KOPT-K1 (cell line): ENCODE measurements around the gene DYNC1I1.

Experiments used
- H3K27ac ChIP-seq: fragments of 200-600 bp; sonication (generic); 2 replicates; pipeline ENCODE4 v1.5.1; 2016; ENCODE audit warnings: antibody characterized with exemption, mild to moderate bottlenecking, low read depth, low read length; ENCODE audit not compliant: poor library complexity, severe bottlenecking
- H3K36me3 ChIP-seq: fragments of 200-600 bp; sonication (generic); 2 replicates; pipeline ENCODE4 v1.5.1; 2017; ENCODE audit warnings: antibody characterized with exemption, mild to moderate bottlenecking, low read length, moderate library complexity; ENCODE audit not compliant: insufficient read depth
- H3K9me3 ChIP-seq: fragments of 200-600 bp; sonication (generic); 2 replicates; pipeline ENCODE4 v1.5.1; 2017; ENCODE audit warnings: antibody characterized with exemption, low read length, mild to moderate bottlenecking; ENCODE audit not compliant: insufficient read depth, poor library complexity, severe bottlenecking

Gene DYNC1I1

DNA sequence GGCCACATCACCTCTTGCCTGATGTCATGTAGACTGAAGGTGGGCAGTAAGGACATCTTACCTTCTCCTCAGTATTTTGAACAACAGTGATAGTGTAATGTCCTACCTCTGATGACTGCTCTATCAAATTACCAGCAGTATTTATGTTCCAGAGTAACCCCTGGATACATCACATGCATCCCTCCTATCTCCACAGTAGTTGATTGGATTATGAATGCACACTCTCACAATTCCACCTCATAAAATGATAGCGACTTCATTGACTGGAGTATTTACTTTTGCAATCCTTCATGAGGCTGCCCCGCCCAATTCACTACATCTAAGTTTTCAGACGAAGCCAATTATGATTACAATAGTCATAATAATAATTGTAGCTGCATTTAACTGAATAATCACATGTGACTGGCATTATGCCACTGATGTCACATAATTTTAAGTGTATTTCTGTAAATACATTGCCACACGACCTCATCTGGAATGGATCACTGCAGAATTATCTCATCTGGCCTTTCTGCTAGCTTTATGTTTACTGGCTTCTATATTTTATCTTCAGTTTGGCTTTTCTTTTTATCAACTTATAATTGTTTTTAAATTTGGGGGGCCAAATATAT is 280.6 kb downstream of the DYNC1I1 start:
- H3K36me3 ChIP-seq, result no peaks in the 10 kb centered on the region
- no peaks in the 10 kb centered on the region for H3K9me3 ChIP-seq
- no peak overlapping the region for H3K27ac ChIP-seq

DNA sequence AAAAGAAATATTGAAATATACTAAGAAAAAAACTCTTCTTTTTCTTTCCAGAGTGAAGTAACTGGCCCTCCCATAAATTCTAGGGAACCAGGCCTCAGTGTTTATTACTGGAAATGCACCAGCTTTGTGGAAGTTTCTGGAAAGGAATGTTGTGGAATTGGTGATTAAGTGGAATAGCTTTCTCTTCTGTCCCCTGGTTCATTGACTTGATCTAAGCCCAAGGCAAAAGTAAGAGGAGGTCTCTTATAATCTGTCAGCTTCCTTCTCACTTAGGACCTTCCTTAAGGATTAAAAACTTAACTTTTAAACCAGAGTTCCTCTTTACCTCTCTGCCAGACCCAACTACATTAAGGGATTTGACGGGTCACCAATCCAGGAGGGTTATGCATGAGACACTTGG is 283.4 kb downstream of the DYNC1I1 start:
- no peaks in the 10 kb centered on the region for H3K36me3 ChIP-seq
- no peaks in the 10 kb centered on the region for H3K9me3 ChIP-seq
- H3K27ac ChIP-seq, result no peak overlapping the region

DNA sequence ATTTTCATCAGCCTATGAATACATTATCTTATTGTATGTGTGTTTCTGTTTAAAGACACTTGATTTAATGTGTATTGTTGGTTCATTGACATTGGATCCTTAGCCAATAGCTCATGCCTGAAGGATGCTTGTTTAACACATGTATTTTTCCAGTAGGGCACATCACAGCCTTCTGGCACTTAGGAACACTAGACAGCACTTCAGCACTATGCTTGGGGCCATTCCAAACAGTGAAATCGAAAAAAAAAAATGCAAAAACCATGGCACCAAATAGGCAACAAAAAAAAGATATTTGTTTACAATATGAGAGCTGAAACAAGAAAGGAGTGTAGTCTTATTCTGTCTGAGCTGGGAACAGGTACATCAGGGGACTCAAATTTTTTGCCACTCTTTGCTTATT is 286.7 kb downstream of the DYNC1I1 start:
- Histone ChIP-seq H3K9me3 (no peaks in the 10 kb centered on the region), H3K27ac (no peak overlapping the region), H3K36me3 (no peaks in the 10 kb centered on the region)

DNA sequence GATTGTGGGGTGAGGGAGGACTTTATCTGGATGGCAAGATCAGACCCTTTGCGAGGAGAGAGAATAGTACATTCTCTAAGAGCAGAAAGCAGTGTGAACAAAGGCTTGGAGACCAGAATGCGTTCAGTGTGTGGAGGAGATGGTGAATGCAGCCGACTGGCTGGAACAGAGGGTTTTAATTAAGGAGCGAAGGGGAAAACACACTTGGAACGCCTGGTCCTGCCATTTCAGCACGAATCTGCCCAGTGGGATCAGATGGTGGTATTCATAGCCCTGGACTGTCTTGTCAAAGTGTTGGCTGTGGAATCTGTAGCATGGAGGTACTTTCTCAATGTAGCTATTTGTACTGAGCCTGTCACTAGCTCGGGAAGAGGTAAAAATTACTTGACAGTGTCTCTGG is 288.7 kb downstream of the DYNC1I1 start:
- Histone ChIP-seq H3K9me3 (no peaks in the 10 kb centered on the region), H3K27ac (no peak overlapping the region), H3K36me3 (no peaks in the 10 kb centered on the region)

DNA sequence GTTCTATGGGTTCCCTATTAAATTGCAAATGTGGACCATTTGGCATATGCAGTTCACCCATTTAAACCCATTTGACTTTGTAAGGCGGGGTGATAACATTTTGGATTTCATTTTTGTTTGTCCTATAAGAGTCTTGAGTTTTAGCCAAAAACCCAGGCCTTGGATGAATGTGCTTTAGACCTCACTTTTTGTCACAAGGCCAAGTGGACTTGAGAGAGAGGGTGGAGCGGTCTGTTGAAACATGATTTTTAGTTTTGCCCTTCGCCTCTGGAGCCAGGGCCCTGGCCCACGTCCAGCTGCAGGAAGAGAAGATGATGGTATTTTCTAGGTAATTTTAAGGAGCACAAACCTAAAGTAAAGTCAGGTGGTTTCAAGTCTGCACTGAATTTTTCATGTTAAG is 289.5 kb downstream of the DYNC1I1 start:
- Histone ChIP-seq H3K9me3 (no peaks in the 10 kb centered on the region), H3K36me3 (no peaks in the 10 kb centered on the region), H3K27ac (no peak overlapping the region)

DNA sequence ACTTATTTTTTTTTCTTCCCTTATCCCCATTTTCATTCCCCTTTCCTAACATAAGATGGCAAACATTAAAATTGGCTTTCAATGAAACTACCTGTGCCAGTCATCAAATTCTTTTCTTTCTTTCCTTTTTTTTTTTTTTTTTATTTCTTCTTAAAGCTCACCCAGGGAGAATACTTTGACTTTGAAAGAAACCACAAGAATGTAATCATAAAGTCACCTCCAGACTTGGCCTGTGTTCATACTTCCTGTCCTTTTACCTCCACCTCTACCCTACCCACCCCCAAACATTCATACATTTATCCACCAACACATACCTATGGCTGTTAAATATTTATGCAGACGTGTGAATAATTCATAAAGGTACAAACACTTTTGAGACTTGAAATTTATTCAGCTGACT is 295.0 kb downstream of the DYNC1I1 start:
- Histone ChIP-seq H3K27ac (no peak overlapping the region), H3K9me3 (no peaks in the 10 kb centered on the region)

DNA sequence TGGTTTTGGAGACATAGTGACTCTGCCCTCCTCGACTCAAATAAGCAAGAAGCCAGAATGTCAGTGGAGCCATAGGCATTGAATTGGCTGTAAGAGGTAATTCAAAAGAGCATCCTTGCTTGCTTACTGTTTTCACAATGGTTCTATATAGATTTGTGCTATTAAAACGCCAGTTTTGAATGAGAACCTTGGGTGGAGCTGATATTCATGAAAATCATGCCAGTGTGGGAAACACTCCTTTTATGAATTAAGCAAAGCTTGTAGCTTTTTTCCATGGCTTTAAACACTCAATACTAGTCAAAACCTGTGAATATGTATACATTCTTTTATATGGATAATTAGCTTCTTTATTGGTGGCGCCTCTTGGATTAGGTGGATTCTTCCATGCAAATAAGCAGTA is 297.0 kb downstream of the DYNC1I1 start:
- Histone ChIP-seq H3K27ac (no peak overlapping the region), H3K9me3 (no peaks in the 10 kb centered on the region), H3K36me3 (no peaks in the 10 kb centered on the region)

More for the DNA sequence above, 295.0 kb downstream of the DYNC1I1 start:
- no peaks in the 10 kb centered on the region for H3K36me3 ChIP-seq

DNA sequence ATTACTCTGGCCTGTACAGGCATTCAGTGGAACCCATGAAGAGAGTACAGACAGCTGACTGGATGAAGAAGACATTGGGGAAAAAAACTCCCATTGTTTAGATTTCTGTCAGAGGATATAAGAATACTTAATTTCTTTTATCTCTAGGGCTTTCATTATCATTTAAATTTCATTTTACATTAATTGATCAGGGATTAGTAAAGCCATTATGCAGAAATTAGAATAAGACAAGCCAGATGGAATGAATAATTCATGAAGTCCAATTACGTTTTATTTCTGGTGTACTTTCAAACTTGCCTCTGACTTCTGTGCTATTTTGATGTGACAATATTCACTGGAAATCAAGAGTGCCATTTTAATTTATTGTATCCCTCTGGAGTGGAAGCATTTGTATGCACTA is 302.5 kb downstream of the DYNC1I1 start:
- Histone ChIP-seq H3K27ac (no peak overlapping the region), H3K36me3 (no peaks in the 10 kb centered on the region), H3K9me3 (peaks cover 7% of the 10 kb centered on the region)

DNA sequence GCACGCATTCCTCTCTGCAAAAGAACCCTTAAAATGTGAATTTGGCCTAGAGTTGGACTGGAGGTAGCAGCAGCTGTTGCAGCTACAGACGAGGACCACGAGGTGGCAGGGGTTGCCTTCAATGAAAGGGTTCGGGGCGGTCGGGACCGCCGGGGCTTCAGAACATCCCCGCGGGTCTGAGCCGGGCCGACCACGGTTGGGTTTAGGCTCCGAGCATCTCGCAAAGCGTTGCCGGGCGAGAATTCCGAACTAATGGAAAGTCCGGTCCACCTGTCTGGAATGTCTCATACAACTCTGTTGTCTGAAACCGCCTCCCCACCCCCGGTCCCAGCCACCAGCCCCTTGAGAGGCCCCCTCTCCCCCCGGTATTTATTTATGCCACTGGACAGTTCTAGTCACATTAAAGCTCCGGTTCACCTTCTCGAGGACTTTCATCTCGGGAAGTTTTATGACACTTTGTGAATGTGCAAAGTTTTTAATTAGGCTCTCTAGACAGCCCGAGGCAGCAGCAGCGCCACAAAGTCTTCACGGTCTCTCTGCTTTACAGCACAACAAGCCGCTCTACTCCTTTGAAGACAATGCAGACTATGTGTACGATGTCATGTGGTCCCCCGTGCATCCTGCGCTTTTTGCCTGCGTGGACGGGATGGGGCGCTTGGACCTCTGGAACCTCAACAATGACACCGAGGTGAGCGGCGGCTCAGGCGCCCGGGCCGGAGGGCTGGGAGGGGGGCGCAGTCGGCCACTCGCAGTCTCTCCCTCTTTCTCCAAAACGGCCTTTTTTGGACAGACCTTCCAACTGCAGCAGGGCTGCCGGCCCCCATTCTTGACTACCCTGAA is 303.4 kb downstream of the DYNC1I1 start:
- no peak overlapping the region for H3K27ac ChIP-seq
- H3K36me3 ChIP-seq, result no peaks in the 10 kb centered on the region
- H3K9me3 ChIP-seq, result peaks cover 7% of the 10 kb centered on the region

DNA sequence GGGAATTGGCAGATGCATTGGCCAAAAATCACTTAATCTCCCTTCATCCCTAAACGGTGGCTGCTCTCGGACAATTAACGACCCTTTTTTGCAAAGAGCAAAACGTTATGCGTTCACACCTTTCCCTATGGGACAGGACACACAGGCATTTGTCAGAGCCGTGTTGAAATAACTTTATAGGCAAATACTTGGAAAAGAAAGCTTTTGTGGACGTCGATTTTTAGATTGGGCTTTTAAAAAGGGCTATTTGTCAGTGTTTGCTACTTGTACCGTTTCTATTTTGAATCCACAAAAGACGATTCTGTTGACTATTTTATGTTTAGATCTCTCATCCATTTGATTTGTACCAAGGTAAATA is 304.0 kb downstream of the DYNC1I1 start:
- Histone ChIP-seq H3K36me3 (no peaks in the 10 kb centered on the region), H3K9me3 (peaks cover 7% of the 10 kb centered on the region), H3K27ac (no peak overlapping the region)

DNA sequence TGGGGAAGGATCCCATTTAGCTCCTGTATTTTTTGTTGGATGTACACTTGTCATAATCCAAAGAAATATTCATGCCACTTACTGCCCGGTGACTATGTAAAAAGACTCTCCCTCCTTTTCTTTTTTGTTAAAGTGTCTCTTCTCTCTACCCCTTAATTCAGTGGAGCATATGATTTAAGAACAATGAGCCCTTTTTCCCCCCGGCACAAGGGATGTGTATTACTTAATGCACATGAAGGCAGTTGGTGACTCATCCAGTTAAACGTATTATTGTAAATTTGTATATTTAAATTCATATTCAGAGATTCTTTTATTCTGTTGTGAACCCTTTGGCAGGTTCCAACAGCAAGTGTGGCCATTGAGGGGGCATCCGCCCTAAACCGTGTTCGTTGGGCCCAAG is 307.7 kb downstream of the DYNC1I1 start:
- no peaks in the 10 kb centered on the region for H3K36me3 ChIP-seq
- H3K27ac ChIP-seq, result no peak overlapping the region
- H3K9me3 ChIP-seq, result peaks cover 7% of the 10 kb centered on the region

DNA sequence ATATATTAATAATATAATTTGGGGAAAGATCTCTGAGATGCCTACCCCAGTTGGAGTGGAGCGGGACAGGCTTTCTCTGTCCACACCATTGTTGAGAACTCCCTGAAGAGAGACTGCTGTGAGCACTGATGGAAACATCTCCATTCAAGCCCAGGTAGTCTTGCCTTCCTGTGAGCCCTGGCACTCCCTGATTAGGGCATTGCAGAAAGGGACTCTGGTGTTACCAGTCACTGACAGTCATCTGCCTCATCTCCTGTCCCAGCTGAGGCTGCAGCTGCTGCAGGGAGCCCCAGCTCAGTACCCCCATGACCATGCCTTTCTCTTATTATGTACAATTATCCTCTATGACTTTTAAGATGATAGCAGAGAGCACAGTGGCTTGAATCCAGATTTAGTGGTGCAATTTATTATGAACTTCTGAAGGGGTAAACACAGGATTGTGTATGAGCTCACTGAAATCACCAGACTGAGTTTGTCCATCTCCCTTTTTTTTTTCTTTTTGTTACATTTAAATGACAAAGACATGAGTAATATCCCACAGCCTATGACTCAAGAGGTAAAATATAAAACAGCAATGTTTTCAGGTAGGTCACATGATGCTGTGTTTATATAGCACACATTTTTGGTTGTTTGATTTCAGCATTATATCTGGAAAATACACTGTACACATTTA is 312.7 kb downstream of the DYNC1I1 start:
- Histone ChIP-seq H3K9me3 (no peaks in the 10 kb centered on the region), H3K36me3 (no peaks in the 10 kb centered on the region), H3K27ac (no peak overlapping the region)

DNA sequence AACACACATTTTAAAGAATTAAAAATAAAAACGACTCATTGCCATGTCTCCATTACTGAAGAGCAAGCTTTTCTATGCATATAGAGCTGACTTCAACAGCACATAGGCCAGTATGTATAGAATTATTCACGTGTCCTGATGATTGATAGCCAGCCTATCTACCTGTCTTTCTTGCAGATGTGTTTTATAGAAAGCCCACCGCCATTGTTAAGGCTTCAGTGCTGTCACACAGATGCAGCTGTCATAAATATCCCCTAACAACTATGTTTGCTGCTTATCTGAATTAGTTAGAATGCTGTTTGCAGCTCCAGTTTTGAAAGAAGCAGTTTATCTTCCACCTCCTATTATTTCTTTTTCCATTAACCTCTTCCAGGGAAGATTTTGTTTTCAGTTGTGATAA is 313.6 kb downstream of the DYNC1I1 start:
- Histone ChIP-seq H3K9me3 (no peaks in the 10 kb centered on the region), H3K36me3 (no peaks in the 10 kb centered on the region), H3K27ac (no peak overlapping the region)

DNA sequence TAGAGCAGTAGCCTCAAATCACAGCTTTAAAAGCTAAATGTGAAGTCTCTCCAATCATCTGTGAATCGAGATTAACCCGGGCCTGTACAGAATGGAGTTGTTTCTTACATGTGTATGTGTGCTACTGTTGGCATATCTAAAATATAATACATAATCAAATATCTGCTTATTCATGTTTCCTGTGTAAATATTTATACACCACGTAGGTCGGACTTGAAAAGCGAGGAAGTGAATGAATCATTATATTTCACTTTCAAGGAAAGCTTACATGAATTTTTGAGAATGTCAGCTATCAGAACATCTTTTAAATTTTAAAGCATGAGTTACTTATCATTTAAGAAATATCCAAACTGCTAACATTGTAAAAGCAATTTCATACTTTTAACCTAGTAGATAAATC is 316.2 kb downstream of the DYNC1I1 start:
- Histone ChIP-seq H3K27ac (no peak overlapping the region), H3K36me3 (no peaks in the 10 kb centered on the region), H3K9me3 (no peaks in the 10 kb centered on the region)

DNA sequence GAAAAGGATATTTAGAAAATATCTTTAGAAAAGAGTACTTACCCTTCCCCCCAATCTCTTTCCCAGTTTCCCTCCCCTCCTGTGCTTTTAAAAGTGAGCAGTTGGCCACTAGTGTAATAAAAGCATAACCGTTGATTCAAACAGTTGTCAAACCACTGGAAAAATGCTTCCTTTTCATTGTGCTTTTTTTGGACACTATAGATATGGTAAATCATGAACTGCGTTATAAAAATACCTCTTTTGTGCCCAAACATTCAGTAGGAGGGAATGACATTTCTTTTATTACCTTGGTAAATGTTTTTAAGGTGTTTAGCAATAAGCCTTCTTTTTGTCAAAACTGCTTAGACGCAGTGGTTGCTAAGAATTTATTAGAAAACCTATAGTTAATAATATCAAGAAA is 317.2 kb downstream of the DYNC1I1 start:
- Histone ChIP-seq H3K36me3 (no peaks in the 10 kb centered on the region), H3K27ac (no peak overlapping the region), H3K9me3 (no peaks in the 10 kb centered on the region)
